Astrocyte (in vitro differentiated cells and primary cell): ENCODE data around the gene DDRGK1. TPM values are rescaled to one million over a fixed set of nuclear protein-coding genes. Genes with fewer than 3 reads are reported as not detected.

ENCODE experiments used
- DNase-seq: peaks from one replicate; pipeline ENCODE4 v3.0.0-alpha.2; 2010; ENCODE audit warnings: low read depth
- FAIRE-seq: peaks from 2 replicates; lab custom pipeline; 2011; peaks lifted over from hg19 to GRCh38; lab: Jason Lieb, UNC
- H2AFZ ChIP-seq: 2 replicates; pipeline ENCODE4 v1.6.0; 2012; ENCODE audit warnings: low read depth, low read length, inconsistent platforms
- H3K27ac ChIP-seq: 2 replicates; pipeline ENCODE4 v1.5.1; 2011; ENCODE audit warnings: low read depth, low read length, inconsistent platforms
- H3K27me3 ChIP-seq: 2 replicates; pipeline ENCODE4 v1.6.0; 2011; ENCODE audit warnings: low read length, inconsistent platforms; ENCODE audit not compliant: insufficient read depth
- H3K36me3 ChIP-seq: 2 replicates; pipeline ENCODE4 v1.5.1; 2011; ENCODE audit warnings: low read length, inconsistent platforms; ENCODE audit not compliant: insufficient read depth
- H3K4me1 ChIP-seq: 2 replicates; pipeline ENCODE4 v1.5.1; 2011; ENCODE audit warnings: low read length, inconsistent platforms; ENCODE audit not compliant: insufficient read depth
- H3K4me2 ChIP-seq: 2 replicates; pipeline ENCODE4 v1.6.0; 2012; ENCODE audit warnings: low read length, inconsistent platforms
- H3K4me3 ChIP-seq: 2 replicates; pipeline ENCODE4 v1.5.1; 2011; ENCODE audit warnings: low read depth, mild to moderate bottlenecking, low read length, inconsistent platforms; ENCODE audit not compliant: insufficient read depth
- H3K79me2 ChIP-seq: 2 replicates; pipeline ENCODE4 v1.6.0; 2012; ENCODE audit warnings: mild to moderate bottlenecking, low read length, inconsistent platforms; ENCODE audit not compliant: insufficient read depth
- H3K9ac ChIP-seq: 2 replicates; pipeline ENCODE4 v1.6.0; 2012; ENCODE audit warnings: mild to moderate bottlenecking, low read length, inconsistent platforms
- H3K9me3 ChIP-seq: 2 replicates; pipeline ENCODE4 v1.5.1; 2012; ENCODE audit warnings: low read depth, mild to moderate bottlenecking, low read length, inconsistent platforms; ENCODE audit not compliant: insufficient read depth
- H4K20me1 ChIP-seq: 2 replicates; pipeline ENCODE4 v1.6.0; 2012; ENCODE audit warnings: low read length, inconsistent platforms; ENCODE audit not compliant: insufficient read depth
- H3K27ac Mint-ChIP-seq: one replicate; pipeline ENCODE4 v1.8.0; 2021; ENCODE audit warnings: mild to moderate bottlenecking, mixed read lengths; ENCODE audit not compliant: unreplicated experiment
- H3K27me3 Mint-ChIP-seq: one replicate; pipeline ENCODE4 v1.8.0; 2021; ENCODE audit warnings: low read depth, mixed read lengths; ENCODE audit not compliant: unreplicated experiment
- H3K36me3 Mint-ChIP-seq: one replicate; pipeline ENCODE4 v1.8.0; 2021; ENCODE audit warnings: low read depth, mixed read lengths; ENCODE audit not compliant: unreplicated experiment
- H3K4me1 Mint-ChIP-seq: one replicate; pipeline ENCODE4 v1.8.0; 2021; ENCODE audit warnings: low read depth, mixed read lengths; ENCODE audit not compliant: unreplicated experiment
- H3K4me3 Mint-ChIP-seq: one replicate; pipeline ENCODE4 v1.8.0; 2021; ENCODE audit warnings: mild to moderate bottlenecking, moderate library complexity, mixed read lengths; ENCODE audit not compliant: unreplicated experiment
- H3K9me3 Mint-ChIP-seq: one replicate; pipeline ENCODE4 v1.8.0; 2021; ENCODE audit warnings: mild to moderate bottlenecking, mixed read lengths; ENCODE audit not compliant: unreplicated experiment
- EZH2 ChIP-seq: IDR thresholded peaks from 2 replicates; pipeline ENCODE4 v1.6.1; 2012; ENCODE audit warnings: mild to moderate bottlenecking, low read length, inconsistent platforms; ENCODE audit not compliant: insufficient read depth
- total RNA-seq: library from RNA; stranded (reverse); gene quantifications from 2 replicates; pipeline ENCODE4 v1.2.1, GENCODE V29; 2021
- TF ChIP-seq, protein P1 (sequence below): IDR thresholded peaks from 2 replicates; pipeline ENCODE4 v1.5.1; 2011; ENCODE audit warnings: low read depth, mild to moderate bottlenecking, inconsistent platforms, low read length, moderate library complexity; ENCODE audit not compliant: insufficient read depth

DDRGK1 gene
- total RNA-seq, 1 donor from 2014 or later = 36.7 TPM

DNA sequence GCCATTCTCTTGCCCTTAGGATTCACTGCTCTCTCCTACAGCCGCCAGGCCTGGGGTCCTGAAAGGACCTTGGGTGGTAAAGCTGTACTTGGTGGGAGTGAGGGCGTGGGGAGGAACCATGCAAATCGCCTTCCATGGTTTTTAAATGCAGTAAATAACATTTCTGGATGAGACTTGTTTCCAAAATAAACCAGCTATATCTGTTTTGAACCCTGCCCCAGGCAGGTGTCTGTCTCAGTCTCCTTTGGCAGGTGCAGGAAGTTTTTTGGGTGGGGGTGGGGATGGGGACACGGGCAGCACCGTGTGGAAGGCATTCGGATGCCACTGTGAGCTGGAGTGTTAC is 19.1 kb upstream of the DDRGK1 start:
- Histone ChIP-seq H3K9ac (no peak overlapping the region), H3K27ac (no peak overlapping the region), H3K9me3 (no peaks in the 10 kb centered on the region), H3K36me3 (peaks cover 6% of the 10 kb centered on the region), H2AFZ (no peak overlapping the region), H3K79me2 (no peaks in the 10 kb centered on the region), H3K27me3 (no peaks in the 10 kb centered on the region), H3K4me2 (no peak overlapping the region), H3K4me3 (no peak overlapping the region), H4K20me1 (peaks cover 4% of the 10 kb centered on the region), H3K4me1 (no peaks in the 10 kb centered on the region)
- H3K27ac Mint-ChIP-seq = no peak overlapping the region
- peaks cover 15% of the 10 kb centered on the region for H3K4me1 Mint-ChIP-seq
- H3K36me3 Mint-ChIP-seq = peaks cover 6% of the 10 kb centered on the region
- H3K9me3 Mint-ChIP-seq = no peaks in the 10 kb centered on the region
- no peak overlapping the region for H3K4me3 Mint-ChIP-seq
- DNase-seq (no peak), FAIRE-seq (no peak)
- TF ChIP-seq EZH2 = no peak
- TF ChIP-seq, protein P1, sequence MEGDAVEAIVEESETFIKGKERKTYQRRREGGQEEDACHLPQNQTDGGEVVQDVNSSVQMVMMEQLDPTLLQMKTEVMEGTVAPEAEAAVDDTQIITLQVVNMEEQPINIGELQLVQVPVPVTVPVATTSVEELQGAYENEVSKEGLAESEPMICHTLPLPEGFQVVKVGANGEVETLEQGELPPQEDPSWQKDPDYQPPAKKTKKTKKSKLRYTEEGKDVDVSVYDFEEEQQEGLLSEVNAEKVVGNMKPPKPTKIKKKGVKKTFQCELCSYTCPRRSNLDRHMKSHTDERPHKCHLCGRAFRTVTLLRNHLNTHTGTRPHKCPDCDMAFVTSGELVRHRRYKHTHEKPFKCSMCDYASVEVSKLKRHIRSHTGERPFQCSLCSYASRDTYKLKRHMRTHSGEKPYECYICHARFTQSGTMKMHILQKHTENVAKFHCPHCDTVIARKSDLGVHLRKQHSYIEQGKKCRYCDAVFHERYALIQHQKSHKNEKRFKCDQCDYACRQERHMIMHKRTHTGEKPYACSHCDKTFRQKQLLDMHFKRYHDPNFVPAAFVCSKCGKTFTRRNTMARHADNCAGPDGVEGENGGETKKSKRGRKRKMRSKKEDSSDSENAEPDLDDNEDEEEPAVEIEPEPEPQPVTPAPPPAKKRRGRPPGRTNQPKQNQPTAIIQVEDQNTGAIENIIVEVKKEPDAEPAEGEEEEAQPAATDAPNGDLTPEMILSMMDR = no peak
- no peaks in the 10 kb centered on the region for H3K27me3 Mint-ChIP-seq

DNA sequence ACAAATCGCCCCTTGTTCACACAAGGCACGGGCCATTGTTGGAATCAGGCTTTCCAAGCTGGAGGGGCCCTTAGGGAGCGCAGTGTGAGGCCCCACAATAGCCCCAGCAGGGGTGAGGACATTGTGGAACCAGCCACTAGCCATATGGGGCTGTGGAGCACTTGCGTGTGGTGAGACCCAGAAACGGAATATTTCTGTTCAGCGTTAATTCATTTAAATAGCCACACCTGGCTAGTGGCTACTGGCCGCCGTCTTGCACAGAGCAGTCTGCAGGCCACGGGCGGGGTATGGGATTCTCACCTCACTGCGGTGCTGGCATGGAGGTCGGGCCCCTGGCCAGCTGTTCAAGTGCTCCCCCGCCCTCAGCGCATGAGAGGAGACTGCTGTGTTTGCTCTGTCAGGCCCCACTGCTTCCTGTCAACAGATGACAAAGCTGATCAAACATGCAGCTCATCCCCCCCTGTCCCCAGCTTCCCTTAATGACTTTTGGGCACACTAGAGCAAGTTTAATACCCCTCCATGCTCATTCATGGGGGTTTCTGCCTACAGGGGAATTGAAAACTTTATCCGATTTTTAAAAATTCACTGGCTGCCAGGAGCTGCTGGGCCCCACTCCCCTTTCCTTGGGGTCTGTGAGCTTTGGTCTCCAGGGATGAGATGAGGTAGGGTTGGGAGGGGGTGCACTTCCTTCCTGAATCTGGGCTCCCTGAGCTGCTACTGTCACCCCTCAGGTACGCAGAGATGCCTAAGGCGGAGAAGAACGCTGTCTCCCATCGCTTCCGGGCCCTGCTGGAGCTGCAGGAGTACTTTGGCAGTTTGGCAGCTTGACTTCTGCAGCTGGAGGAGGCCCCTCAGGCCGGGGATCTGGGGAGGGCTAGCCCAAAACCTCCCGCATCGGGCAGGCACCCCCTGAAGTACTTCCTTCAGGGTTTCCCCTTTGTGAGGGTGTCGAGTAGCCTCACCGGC is 18.4 kb upstream of the DDRGK1 start:
- no peaks in the 10 kb centered on the region for H3K9me3 Mint-ChIP-seq
- no peak for FAIRE-seq
- Histone ChIP-seq H3K4me2 (no peak overlapping the region), H3K79me2 (no peaks in the 10 kb centered on the region), H3K9me3 (no peaks in the 10 kb centered on the region), H2AFZ (no peak overlapping the region), H3K27ac (no peak overlapping the region), H4K20me1 (peaks cover 5% of the 10 kb centered on the region), H3K4me1 (no peaks in the 10 kb centered on the region), H3K36me3 (peaks cover 6% of the 10 kb centered on the region), H3K9ac (no peak overlapping the region), H3K27me3 (no peaks in the 10 kb centered on the region), H3K4me3 (no peak overlapping the region)
- no peak overlapping the region for H3K27ac Mint-ChIP-seq
- H3K27me3 Mint-ChIP-seq = no peaks in the 10 kb centered on the region
- TF ChIP-seq EZH2 = no peak
- TF ChIP-seq, protein P1 = no peak
- H3K36me3 Mint-ChIP-seq = peaks cover 6% of the 10 kb centered on the region
- DNase-seq = no peak
- peaks cover 15% of the 10 kb centered on the region for H3K4me1 Mint-ChIP-seq
- H3K4me3 Mint-ChIP-seq = no peak overlapping the region
